GM23248 (cell line): ENCODE data around the gene ZNF333. TPM values are rescaled to one million over a fixed set of nuclear protein-coding genes. Genes with fewer than 3 reads are reported as not detected.
"Not testable (repeated sequence)": the region's sequence is repeated elsewhere in the genome, so short reads cannot be mapped to it uniquely, and the experiment has no call there.

Source experiments
- DNase-seq: peaks from one replicate; pipeline ENCODE4 v3.0.0-alpha.2; 2015
- H2AFZ ChIP-seq: fragments of 200-600 bp; sonication (generic); 2 replicates; pipeline ENCODE4 v1.6.1; 2016; ENCODE audit warnings: antibody characterized with exemption
- H3F3A ChIP-seq: fragments of 200-600 bp; sonication (generic); 2 replicates; pipeline ENCODE4 v1.6.1; 2016; ENCODE audit warnings: mild to moderate bottlenecking, antibody characterized with exemption, mixed run types; ENCODE audit not compliant: insufficient read depth
- H3K27ac ChIP-seq: fragments of 200-600 bp; sonication (generic); 2 replicates; pipeline ENCODE4 v1.5.1; 2016; ENCODE audit warnings: mild to moderate bottlenecking
- H3K27me3 ChIP-seq: fragments of 200-600 bp; sonication (generic); replicated peaks from 2 replicates; pipeline ENCODE4 v1.6.1; 2016; ENCODE audit warnings: mild to moderate bottlenecking; ENCODE audit not compliant: insufficient read depth
- H3K36me3 ChIP-seq: fragments of 200-600 bp; sonication (generic); 2 replicates; pipeline ENCODE4 v1.6.1; 2016; ENCODE audit warnings: low read depth, mild to moderate bottlenecking
- H3K4me1 ChIP-seq: fragments of 200-600 bp; sonication (generic); 2 replicates; pipeline ENCODE4 v1.6.1; 2016; ENCODE audit warnings: mild to moderate bottlenecking; ENCODE audit not compliant: insufficient read depth
- H3K4me2 ChIP-seq: fragments of 200-600 bp; sonication (generic); one replicate; pipeline ENCODE4 v1.6.1; 2016; ENCODE audit warnings: mild to moderate bottlenecking; ENCODE audit not compliant: unreplicated experiment
- H3K4me3 ChIP-seq: fragments of 200-600 bp; sonication (generic); 2 replicates; pipeline ENCODE4 v1.5.1; 2016; ENCODE audit warnings: mild to moderate bottlenecking
- H3K79me2 ChIP-seq: fragments of 200-600 bp; sonication (generic); 2 replicates; pipeline ENCODE4 v1.6.1; 2016; ENCODE audit warnings: mild to moderate bottlenecking; ENCODE audit not compliant: insufficient read depth
- H3K9ac ChIP-seq: fragments of 200-600 bp; sonication (generic); 2 replicates; pipeline ENCODE4 v1.6.1; 2016; ENCODE audit warnings: mild to moderate bottlenecking
- H3K9me2 ChIP-seq: fragments of 200-600 bp; sonication (generic); 2 replicates; pipeline ENCODE4 v1.6.1; 2016; ENCODE audit warnings: mixed run types, mild to moderate bottlenecking, moderate library complexity; ENCODE audit not compliant: insufficient read depth
- H3K9me3 ChIP-seq: fragments of 200-600 bp; sonication (generic); one replicate; pipeline ENCODE4 v1.6.1; 2017; ENCODE audit warnings: low read depth
- H4K20me1 ChIP-seq: fragments of 200-600 bp; sonication (generic); 2 replicates; pipeline ENCODE4 v1.6.0; 2016; ENCODE audit not compliant: insufficient read depth
- EZH2 ChIP-seq: fragments of 200-600 bp; sonication (generic); IDR thresholded peaks from 2 replicates; pipeline ENCODE4 v1.6.1; 2018; ENCODE audit warnings: antibody characterized with exemption, mild to moderate bottlenecking; ENCODE audit not compliant: insufficient read depth, poor library complexity, severe bottlenecking
- EZH2phosphoT487 ChIP-seq: fragments of 200-600 bp; sonication (generic); IDR thresholded peaks from 2 replicates; pipeline ENCODE4 v1.6.1; 2018; ENCODE audit warnings: antibody characterized with exemption, moderate library complexity, mild to moderate bottlenecking, low read depth; ENCODE audit not compliant: insufficient read depth
- WGBS, 2 experiments: methylation state at CpG; one replicate each; pipeline ENCODE4 v1.1.6; 2015 to 2017; ENCODE audit warnings: low lambda C conversion rate in 2 of 2, low coverage in 1 of 2; ENCODE audit errors: missing lambda C conversion rate in 2 of 2; 5-methylcytosine and 5-hydroxymethylcytosine counted together
- in situ Hi-C: fragments of 300-500 bp; cut with MboI; formaldehyde crosslinking; loops from 2 replicates; pipeline ENCODE4 v1.15.0; 2020
- polyA plus RNA-seq: library from polyadenylated mRNA; unstranded; fragments of >200 nt; fragmentation: Nextera tagmentation; extraction: Ambion mirVana; gene quantifications from 2 replicates; pipeline ENCODE4 v1.2.1, GENCODE V29; 2016
- total RNA-seq: library from RNA; depleted of rRNA; stranded (reverse); fragments of >200 nt; shearing (Covaris generic); gene quantifications from 2 replicates; pipeline ENCODE4 v1.2.3, GENCODE V29; 2014

The ZNF333 gene
- total and polyA plus RNA-seq, 2 experiments from 2014 or later, result 10.4 to 26.3 TPM

DNA sequence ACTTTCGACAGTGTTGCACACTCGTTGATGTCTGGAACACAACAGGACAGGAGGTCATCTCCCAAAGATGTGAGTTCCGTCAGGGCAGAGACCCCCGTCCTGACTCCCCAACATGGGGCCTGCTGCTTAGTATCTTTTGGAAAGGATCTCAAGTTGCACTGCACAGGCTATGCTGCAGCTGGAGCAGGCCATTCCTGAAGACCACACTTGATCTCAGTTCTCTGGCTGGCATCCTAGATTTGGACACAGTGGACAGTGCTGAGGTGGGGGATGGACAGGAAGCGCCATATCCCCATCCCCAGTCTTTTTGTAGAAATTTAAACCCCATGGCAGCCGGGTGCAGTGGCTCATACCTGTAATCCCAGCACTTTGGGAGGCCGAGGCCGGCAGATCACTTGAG is 82.6 kb downstream of the ZNF333 start:
- Histone ChIP-seq H3K27me3 (no peaks in the 10 kb centered on the region; the same call in 1 of the 2 replicates), H3K9me3 (no peaks in the 10 kb centered on the region), H3K36me3 (no peaks in the 10 kb centered on the region), H3K4me1 (no peaks in the 10 kb centered on the region), H3K27ac (no peak overlapping the region), H3K9me2 (no peaks in the 10 kb centered on the region), H3F3A (no peaks in the 10 kb centered on the region), H3K4me3 (no peak overlapping the region), H3K9ac (no peak overlapping the region), H3K79me2 (no peaks in the 10 kb centered on the region), H4K20me1 (no peaks in the 10 kb centered on the region), H3K4me2 (no peak overlapping the region), H2AFZ (no peak overlapping the region)
- in situ Hi-C loops, result no loop called here
- no peak for TF ChIP-seq EZH2phosphoT487
- no peak for DNase-seq
- 39 to 49% methylated on average over 8 of the region's 8 CpGs for WGBS, 2 experiments

GRCh38 chr19:14772995-14773394 is 83.1 kb downstream of the ZNF333 start:
- Histone ChIP-seq H3K9me3 (no peaks in the 10 kb centered on the region), H3K36me3 (no peaks in the 10 kb centered on the region), H4K20me1 (no peaks in the 10 kb centered on the region), H3K79me2 (no peaks in the 10 kb centered on the region), H2AFZ (no peak overlapping the region), H3F3A (no peaks in the 10 kb centered on the region), H3K4me3 (no peak overlapping the region), H3K4me2 (no peak overlapping the region), H3K4me1 (no peaks in the 10 kb centered on the region), H3K9ac (no peak overlapping the region), H3K27me3 (no peaks in the 10 kb centered on the region; the same call in 1 of the 2 replicates), H3K9me2 (no peaks in the 10 kb centered on the region), H3K27ac (no peak overlapping the region)
- no peak for TF ChIP-seq EZH2
- TF ChIP-seq EZH2phosphoT487, result no peak
- no peak for DNase-seq
- 72 to 78% methylated on average over 5 to 7 of the region's 7 CpGs for WGBS, 2 experiments
- in situ Hi-C loops, result no loop called here

GRCh38 chr19:14773722-14774121 is 83.9 kb downstream of the ZNF333 start:
- H3K36me3 ChIP-seq, H3K9me2 ChIP-seq, DNase-seq, H3K4me3 ChIP-seq, H3K27ac ChIP-seq, H3K9ac ChIP-seq, H2AFZ ChIP-seq, H3F3A ChIP-seq, H3K27me3 ChIP-seq, in situ Hi-C loops, H3K9me3 ChIP-seq, H4K20me1 ChIP-seq, H3K79me2 ChIP-seq, H3K4me1 ChIP-seq, H3K4me2 ChIP-seq: not testable (repeated sequence)
- WGBS, 2 experiments, result 38 to 44% methylated on average over 9 of the region's 9 CpGs

DNA sequence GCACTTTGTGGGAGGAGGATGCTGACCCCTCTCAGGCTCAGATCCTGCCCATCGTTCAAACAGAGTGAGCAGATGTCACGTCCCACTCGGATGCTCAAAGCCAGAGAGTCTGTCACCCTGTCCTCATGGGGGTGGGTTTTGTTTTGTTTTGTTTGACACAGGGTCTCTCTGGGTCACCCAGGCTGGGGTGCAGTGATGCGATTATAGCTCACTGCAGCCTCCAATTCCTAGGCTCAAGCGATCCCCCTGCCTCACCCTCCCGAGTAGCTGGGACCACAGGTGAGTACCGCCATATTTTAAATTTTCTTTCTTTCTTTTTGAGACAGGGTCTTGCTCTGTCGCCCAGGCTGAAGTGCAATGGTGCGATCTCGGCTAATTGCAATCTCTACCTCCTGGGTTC is 84.5 kb downstream of the ZNF333 start:
- no peak overlapping the region for H2AFZ ChIP-seq
- no peaks in the 10 kb centered on the region for H3F3A ChIP-seq
- H3K79me2 ChIP-seq, result no peaks in the 10 kb centered on the region
- no peaks in the 10 kb centered on the region; the same call in 1 of the 2 replicates for H3K27me3 ChIP-seq
- no peak for DNase-seq
- in situ Hi-C loops, result no loop called here
- H3K4me1 ChIP-seq, result no peaks in the 10 kb centered on the region
- H3K4me3 ChIP-seq, result no peak overlapping the region
- no peak overlapping the region for H3K27ac ChIP-seq
- no peaks in the 10 kb centered on the region for H3K9me2 ChIP-seq
- no peak overlapping the region for H3K4me2 ChIP-seq
- H3K36me3 ChIP-seq, result no peaks in the 10 kb centered on the region
- no peaks in the 10 kb centered on the region for H4K20me1 ChIP-seq
- WGBS, 2 experiments, result 38 to 44% methylated on average over 9 to 10 of the region's 10 CpGs
- TF ChIP-seq EZH2phosphoT487, result no peak
- no peak for TF ChIP-seq EZH2
- no peak overlapping the region for H3K9ac ChIP-seq
- no peaks in the 10 kb centered on the region for H3K9me3 ChIP-seq

DNA sequence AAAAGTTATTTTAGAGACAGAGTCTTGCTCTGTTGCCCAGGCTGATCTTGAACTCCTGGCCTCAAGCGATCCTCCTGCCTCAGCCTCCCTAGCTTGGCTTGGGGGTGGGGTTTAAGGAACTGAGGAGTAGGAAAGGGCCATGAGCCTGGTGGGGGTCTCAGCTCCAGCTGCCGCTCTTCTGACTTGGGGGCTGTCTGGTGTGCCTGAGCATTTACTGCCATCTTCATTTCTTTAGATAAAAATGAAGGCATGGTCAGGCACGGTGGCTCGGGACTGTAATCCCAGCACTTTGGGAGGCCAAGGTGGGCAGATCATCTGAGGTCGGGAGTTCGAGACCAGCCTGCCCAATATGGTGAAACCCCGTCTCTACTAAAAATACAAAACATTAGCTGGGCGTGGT is 85.5 kb downstream of the ZNF333 start:
- H3K27me3 ChIP-seq, H3K9me2 ChIP-seq, H3F3A ChIP-seq, H3K9ac ChIP-seq, in situ Hi-C loops, H3K4me1 ChIP-seq, H3K36me3 ChIP-seq, H3K4me2 ChIP-seq, H3K4me3 ChIP-seq, H4K20me1 ChIP-seq, H3K9me3 ChIP-seq, H3K27ac ChIP-seq, DNase-seq, H3K79me2 ChIP-seq, H2AFZ ChIP-seq: not testable (repeated sequence)
- WGBS, 2 experiments, result 43 to 47% methylated on average over 8 of the region's 8 CpGs
